Mesenchymal stem cell (in vitro differentiated cells and primary cell): ENCODE results near the gene APBB1.

ENCODE experiments used
- DNase-seq: peaks from one replicate; pipeline ENCODE4 v3.0.0-alpha.2; 2013
- H2AFZ ChIP-seq: one replicate; pipeline ENCODE4 v1.6.1; 2013; ENCODE audit warnings: low read depth, mild to moderate bottlenecking, control low read depth, inconsistent platforms, low read length, moderate library complexity
- H2AK5ac ChIP-seq: 2 replicates; pipeline ENCODE4 v1.6.1; 2013; ENCODE audit warnings: low read length, moderate library complexity, mild to moderate bottlenecking, inconsistent platforms; ENCODE audit not compliant: severe bottlenecking
- H2BK120ac ChIP-seq: one replicate; pipeline ENCODE4 v1.6.1; 2013; ENCODE audit warnings: low read depth, mild to moderate bottlenecking, inconsistent platforms, low read length, moderate library complexity
- H2BK12ac ChIP-seq, 2 experiments: one replicate each; pipeline ENCODE4 v1.6.1; 2013; ENCODE audit warnings: inconsistent platforms in 2 of 2, low read length in 2 of 2, mild to moderate bottlenecking in 2 of 2, moderate library complexity in 2 of 2, control low read depth in 1 of 2
- H2BK15ac ChIP-seq: one replicate; pipeline ENCODE4 v1.6.1; 2013; ENCODE audit warnings: mild to moderate bottlenecking, low read depth, inconsistent platforms; ENCODE audit not compliant: poor library complexity, severe bottlenecking
- H2BK5ac ChIP-seq: 2 replicates; pipeline ENCODE4 v1.6.1; 2013; ENCODE audit warnings: low read depth, mild to moderate bottlenecking, low read length, control low read depth, inconsistent platforms; ENCODE audit not compliant: poor library complexity, severe bottlenecking
- H3K14ac ChIP-seq, 2 experiments: one replicate each; pipeline ENCODE4 v1.6.1; 2013; ENCODE audit warnings: inconsistent platforms in 2 of 2, low read length in 2 of 2, control low read depth in 1 of 2, mild to moderate bottlenecking in 1 of 2, moderate library complexity in 1 of 2
- H3K18ac ChIP-seq, 2 experiments: one replicate each; pipeline ENCODE4 v1.6.1; 2013; ENCODE audit warnings: inconsistent platforms in 2 of 2, low read length in 2 of 2, control low read depth in 1 of 2, low read depth in 1 of 2, mild to moderate bottlenecking in 1 of 2
- H3K23ac ChIP-seq, 2 experiments: one replicate each; pipeline ENCODE4 v1.6.1; 2013; ENCODE audit warnings: inconsistent platforms in 2 of 2, low read length in 2 of 2, mild to moderate bottlenecking in 2 of 2, moderate library complexity in 2 of 2, control low read depth in 1 of 2
- H3K27ac ChIP-seq: 2 replicates; pipeline ENCODE4 v1.5.1; 2013; ENCODE audit warnings: mild to moderate bottlenecking, moderate library complexity, low read length, control low read depth, inconsistent platforms; ENCODE audit not compliant: poor library complexity, severe bottlenecking
- H3K27me3 ChIP-seq, 2 experiments: 2 replicates each; pipeline versions ENCODE4 v1.6.1 to v1.7.0; 2013; ENCODE audit warnings: low read length in 2 of 2, mild to moderate bottlenecking in 2 of 2, moderate library complexity in 2 of 2, control low read depth in 1 of 2, inconsistent platforms in 1 of 2; ENCODE audit not compliant: control insufficient read depth in 1 of 2, insufficient read depth in 1 of 2
- H3K36me3 ChIP-seq, 2 experiments: 2 replicates each; pipeline versions ENCODE4 v1.6.1 to v1.7.0; 2013; ENCODE audit warnings: low read length in 2 of 2, control low read depth in 1 of 2, inconsistent platforms in 1 of 2, low read depth in 1 of 2, mild to moderate bottlenecking in 1 of 2; ENCODE audit not compliant: insufficient read depth in 2 of 2, control insufficient read depth in 1 of 2
- H3K4ac ChIP-seq, 2 experiments: one replicate each; pipeline ENCODE4 v1.6.1; 2013; ENCODE audit warnings: inconsistent platforms in 2 of 2, low read length in 2 of 2, mild to moderate bottlenecking in 2 of 2, moderate library complexity in 2 of 2, control low read depth in 1 of 2, low read depth in 1 of 2
- H3K4me1 ChIP-seq: 2 replicates; pipeline ENCODE4 v1.6.1; 2013; ENCODE audit warnings: low read depth, low read length, control low read depth; ENCODE audit not compliant: control insufficient read depth, insufficient read depth
- H3K4me2 ChIP-seq: 2 replicates; pipeline ENCODE4 v1.6.1; 2013; ENCODE audit warnings: low read length, mild to moderate bottlenecking, inconsistent platforms; ENCODE audit not compliant: poor library complexity, severe bottlenecking
- H3K4me3 ChIP-seq, 2 experiments: 2 replicates each; pipeline versions ENCODE4 v1.5.1 to v1.7.0; 2013; ENCODE audit warnings: low read length in 2 of 2, mild to moderate bottlenecking in 2 of 2, control low read depth in 1 of 2, low read depth in 1 of 2; ENCODE audit not compliant: insufficient read depth in 1 of 2
- H3K79me1 ChIP-seq: replicated peaks from 2 replicates; pipeline ENCODE4 v1.6.1; 2013; ENCODE audit warnings: mild to moderate bottlenecking, control low read depth, low read length, inconsistent platforms; ENCODE audit not compliant: poor library complexity, severe bottlenecking
- H3K9ac ChIP-seq: 2 replicates; pipeline ENCODE4 v1.7.0; 2013; ENCODE audit warnings: mild to moderate bottlenecking, low read length, moderate library complexity
- H3K9me3 ChIP-seq: 2 replicates; pipeline ENCODE4 v1.7.0; 2013; ENCODE audit warnings: mild to moderate bottlenecking, low read length; ENCODE audit not compliant: control insufficient read depth
- H4K8ac ChIP-seq: one replicate; pipeline ENCODE4 v1.6.1; 2013; ENCODE audit warnings: inconsistent platforms, mild to moderate bottlenecking, low read length, moderate library complexity
- H4K91ac ChIP-seq: one replicate; pipeline ENCODE4 v1.6.1; 2013; ENCODE audit warnings: mild to moderate bottlenecking, low read length, inconsistent platforms
- WGBS: methylation state at CpG from one replicate; pipeline ENCODE4 v1.1.7; 2013; ENCODE audit warnings: mixed read lengths; 5-methylcytosine and 5-hydroxymethylcytosine counted together

Gene APBB1

DNA sequence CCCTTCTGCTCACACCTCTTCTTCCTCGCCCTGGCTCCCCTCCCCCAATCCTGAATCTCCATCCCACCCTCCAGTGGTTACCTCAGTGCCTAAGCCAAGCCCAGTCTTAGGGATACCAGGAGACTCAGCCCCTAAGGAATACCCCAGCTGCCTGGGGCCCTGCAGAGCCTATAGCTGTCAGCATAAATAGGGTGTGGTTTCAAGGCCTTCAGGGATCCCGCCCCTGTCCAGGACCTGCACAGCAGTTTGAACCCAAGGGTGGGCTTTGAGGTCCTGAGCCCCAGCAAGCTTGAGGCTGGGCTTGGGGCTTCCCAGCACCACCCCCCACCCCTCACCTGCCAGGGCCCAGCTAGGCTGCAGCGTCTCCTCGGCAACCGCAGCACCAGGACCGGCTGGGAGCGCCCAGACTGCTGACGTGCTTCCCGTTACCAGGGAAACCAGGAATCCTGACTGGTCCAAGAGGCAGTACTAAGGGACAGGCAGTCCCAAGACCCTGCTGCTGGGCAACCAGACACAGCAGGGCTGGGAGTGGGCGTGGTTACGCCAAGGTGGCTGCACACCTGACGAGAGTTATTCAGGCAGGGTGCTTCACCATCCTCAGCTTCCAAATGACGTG is 13.7 kb downstream of the APBB1 start:
- no peak overlapping the region for H2BK12ac ChIP-seq
- H3K4ac ChIP-seq = no peak overlapping the region
- no peak overlapping the region for H2BK120ac ChIP-seq
- no peak overlapping the region for H3K4me3 ChIP-seq
- no peak overlapping the region for H3K9ac ChIP-seq
- no peak for DNase-seq
- no peak overlapping the region for H3K14ac ChIP-seq
- H4K8ac ChIP-seq = no peak overlapping the region
- H3K23ac ChIP-seq = no peak overlapping the region
- H3K79me1 ChIP-seq = peaks cover 36% of the 10 kb centered on the region
- H2AFZ ChIP-seq = no peak overlapping the region
- H2AK5ac ChIP-seq = no peak overlapping the region
- H3K18ac ChIP-seq = no peak overlapping the region
- H3K27ac ChIP-seq = no peak overlapping the region
- no peak overlapping the region for H2BK15ac ChIP-seq
- no peaks in the 10 kb centered on the region for H3K27me3 ChIP-seq
- H4K91ac ChIP-seq = no peak overlapping the region
- WGBS = 77% methylated on average over 12 of the region's 13 CpGs
- peaks cover 46 to 49% of the 10 kb centered on the region in 2 experiments for H3K36me3 ChIP-seq
- no peaks in the 10 kb centered on the region for H3K9me3 ChIP-seq
- no peak overlapping the region for H3K4me2 ChIP-seq
- no peak overlapping the region for H2BK5ac ChIP-seq
- H3K4me1 ChIP-seq = peaks cover 31% of the 10 kb centered on the region

DNA sequence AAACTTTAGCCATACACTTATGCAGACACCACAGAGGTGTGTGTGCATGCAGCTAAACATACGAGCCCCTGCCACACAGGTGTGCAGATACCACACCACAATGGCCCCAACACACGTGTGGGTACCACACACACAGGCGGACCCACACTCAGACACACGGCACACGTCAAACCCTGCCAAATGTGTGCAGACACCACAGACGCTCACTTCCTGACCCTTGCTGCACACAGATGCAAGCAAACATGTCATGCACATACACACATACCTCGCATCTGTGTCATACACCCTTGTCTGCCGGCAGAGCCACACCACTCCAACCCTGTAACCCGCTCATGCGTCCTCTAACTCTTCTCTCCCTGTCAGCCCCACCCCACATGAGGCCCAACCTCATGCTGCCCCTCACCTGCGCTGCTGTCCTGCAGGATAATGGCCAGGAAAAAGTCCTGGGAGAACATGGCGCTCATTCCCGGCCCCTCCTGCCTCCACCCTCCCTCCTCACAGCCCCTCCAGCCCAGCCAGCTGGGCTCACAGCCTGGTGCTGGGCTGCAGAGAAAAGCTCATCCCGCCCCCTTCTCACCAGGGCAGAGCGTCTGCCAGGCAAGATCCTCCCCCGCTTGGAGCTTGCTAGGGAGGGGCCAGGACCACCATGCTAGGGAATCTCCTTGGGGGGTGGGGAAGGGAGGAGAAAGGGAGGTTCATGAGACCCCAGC is 14.4 kb downstream of the APBB1 start:
- no peak overlapping the region for H3K4me2 ChIP-seq
- H2BK15ac ChIP-seq = no peak overlapping the region
- no peak overlapping the region for H2BK5ac ChIP-seq
- no peak overlapping the region for H3K4me3 ChIP-seq
- H3K23ac ChIP-seq = no peak overlapping the region
- H3K18ac ChIP-seq = no peak overlapping the region
- H3K36me3 ChIP-seq = peaks cover 43 to 47% of the 10 kb centered on the region in 2 experiments
- no peaks in the 10 kb centered on the region for H3K27me3 ChIP-seq
- no peak overlapping the region for H3K27ac ChIP-seq
- peaks cover 31% of the 10 kb centered on the region for H3K4me1 ChIP-seq
- H3K9ac ChIP-seq = no peak overlapping the region
- H2AFZ ChIP-seq = no peak overlapping the region
- H3K79me1 ChIP-seq = peaks cover 32% of the 10 kb centered on the region
- H4K91ac ChIP-seq = peak overlapping the region; percentile 31
- peak overlapping the region in 1 of 2 experiments; percentile 28 for H3K4ac ChIP-seq
- H3K14ac ChIP-seq = no peak overlapping the region
- H2AK5ac ChIP-seq = no peak overlapping the region
- WGBS = 74% methylated on average over 15 of the region's 16 CpGs
- peak; percentile 31 for DNase-seq
- no peak overlapping the region for H4K8ac ChIP-seq
- H2BK12ac ChIP-seq = no peak overlapping the region
- H3K9me3 ChIP-seq = no peaks in the 10 kb centered on the region
- no peak overlapping the region for H2BK120ac ChIP-seq

DNA sequence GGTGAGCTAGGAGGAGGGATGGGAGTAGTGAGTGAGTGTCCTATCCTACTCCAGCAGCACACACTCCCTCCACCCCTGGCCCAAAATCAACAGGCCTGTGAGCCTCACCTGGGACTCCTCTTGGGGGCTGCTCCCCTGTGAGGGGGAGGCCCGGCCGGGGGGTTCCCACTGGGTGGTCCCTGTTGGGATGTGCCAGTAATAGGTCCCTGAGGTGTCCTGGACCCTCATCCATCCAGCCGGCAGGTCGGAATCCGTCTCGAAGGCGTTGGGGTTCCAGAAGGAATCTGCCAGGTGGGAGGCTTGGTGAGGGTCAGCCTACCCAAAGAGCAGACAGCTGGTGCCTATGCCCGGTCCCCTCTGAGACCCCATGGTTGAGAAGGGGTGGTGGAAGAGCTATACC is 15.4 kb downstream of the APBB1 start:
- Histone ChIP-seq H3K4me3 (no peak overlapping the region), H4K91ac (no peak overlapping the region), H2AK5ac (no peak overlapping the region), H3K9me3 (no peaks in the 10 kb centered on the region), H2BK120ac (no peak overlapping the region), H2BK5ac (no peak overlapping the region), H3K4me2 (no peak overlapping the region), H3K9ac (no peak overlapping the region), H3K4ac (no peak overlapping the region), H3K23ac (no peak overlapping the region), H2BK15ac (no peak overlapping the region), H3K79me1 (peaks cover 30% of the 10 kb centered on the region), H3K27me3 (no peaks in the 10 kb centered on the region), H4K8ac (no peak overlapping the region), H2BK12ac (no peak overlapping the region), H3K27ac (no peak overlapping the region), H2AFZ (no peak overlapping the region), H3K36me3 (peaks cover 45 to 51% of the 10 kb centered on the region in 2 experiments), H3K4me1 (peaks cover 31% of the 10 kb centered on the region), H3K18ac (no peak overlapping the region), H3K14ac (no peak overlapping the region)
- 95% methylated on average over 8 of the region's 8 CpGs for WGBS
- DNase-seq = no peak

DNA sequence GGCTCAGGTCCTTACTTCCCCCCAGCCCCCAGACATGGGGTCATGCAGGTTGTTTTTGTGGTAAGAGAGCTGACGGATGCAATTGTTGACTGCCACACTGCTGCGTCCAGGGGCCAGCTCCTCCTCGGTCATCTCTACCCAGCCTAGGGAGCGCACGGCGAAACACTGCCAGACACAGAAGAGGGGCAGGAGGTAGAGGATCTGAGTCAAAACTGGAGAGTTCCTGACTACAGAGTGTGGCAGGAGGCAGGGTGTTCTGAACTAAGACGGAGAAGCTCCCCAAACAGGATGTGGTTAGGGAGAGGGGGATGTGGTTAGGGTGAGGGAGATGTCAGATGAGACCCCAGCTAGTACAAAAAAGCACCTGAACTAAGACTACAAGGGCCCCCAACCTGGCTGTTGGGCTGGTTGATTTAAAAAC is 16.3 kb downstream of the APBB1 start:
- Histone ChIP-seq H3K9me3 (no peaks in the 10 kb centered on the region), H2AFZ (no peak overlapping the region), H3K4me2 (no peak overlapping the region), H2BK15ac (no peak overlapping the region), H3K9ac (no peak overlapping the region), H3K4me1 (peaks cover 31% of the 10 kb centered on the region), H3K4ac (no peak overlapping the region), H4K91ac (no peak overlapping the region), H2BK120ac (no peak overlapping the region), H3K23ac (no peak overlapping the region), H3K79me1 (peaks cover 30% of the 10 kb centered on the region), H3K18ac (no peak overlapping the region), H2BK12ac (no peak overlapping the region), H2BK5ac (no peak overlapping the region), H3K27ac (no peak overlapping the region), H3K14ac (no peak overlapping the region), H3K36me3 (peaks cover 49 to 54% of the 10 kb centered on the region in 2 experiments), H3K4me3 (no peak overlapping the region), H4K8ac (no peak overlapping the region), H2AK5ac (no peak overlapping the region), H3K27me3 (no peaks in the 10 kb centered on the region)
- 68% methylated on average over 7 of the region's 7 CpGs for WGBS
- peak; percentile 4 for DNase-seq
